IMR-90 (cell line): ENCODE measurements around the gene KRTAP10-7. TPM values are rescaled to one million over a fixed set of nuclear protein-coding genes. Genes with fewer than 3 reads are reported as not detected.

Source experiments
- ATAC-seq: fragments of 200-7000 bp; cut with Tn5 transposase; 2 replicates; pipeline ENCODE4 v1.9.1; 2020; ENCODE audit warnings: low read depth, mild to moderate bottlenecking, moderate library complexity
- BruUV-seq: library from RNA; stranded (reverse); fragments of 400-500 nt; replicated peaks from 2 replicates; lab custom pipeline; 2021; lab: Mats Ljungman, UMichigan
- CTCF ChIA-PET: fragments of 300-600 bp; formaldehyde crosslinking; extraction: SDS; loops from one replicate; lab custom pipeline; 2021; ENCODE audit warnings: antibody characterized with exemption; lab: Yijun Ruan, JAX
- POLR2A ChIA-PET: fragments of 300-600 bp; sonication (Branson Sonifier 250); formaldehyde crosslinking; loops from one replicate; lab custom pipeline; 2022; ENCODE audit warnings: antibody characterized with exemption; ENCODE audit not compliant: unreplicated experiment; lab: Charles Lee
- DNase-seq: peaks from one replicate; pipeline ENCODE4 v3.0.0; 2013
- H2AFZ ChIP-seq: replicated peaks from 2 replicates; pipeline ENCODE3; 2013; ENCODE audit warnings: low read length, mild to moderate bottlenecking; ENCODE audit not compliant: poor library complexity
- H2AK5ac ChIP-seq: 2 replicates; pipeline ENCODE4 v1.6.1; 2013; ENCODE audit warnings: low read depth, low read length, inconsistent platforms
- H2AK9ac ChIP-seq: replicated peaks from 2 replicates; pipeline ENCODE3; 2013; ENCODE audit warnings: mild to moderate bottlenecking, low read depth, low read length, moderate library complexity; ENCODE audit not compliant: poor library complexity
- H2BK120ac ChIP-seq: 2 replicates; pipeline ENCODE4 v1.6.1; 2013; ENCODE audit warnings: low read depth, low read length, inconsistent platforms
- H2BK15ac ChIP-seq: 3 replicates; pipeline ENCODE4 v1.6.1; 2013; ENCODE audit warnings: low read depth, low read length, inconsistent platforms
- H2BK20ac ChIP-seq: 2 replicates; pipeline ENCODE4 v1.6.1; 2013; ENCODE audit warnings: low read depth, mild to moderate bottlenecking, inconsistent platforms, low read length, moderate library complexity
- H2BK5ac ChIP-seq: 2 replicates; pipeline ENCODE4 v1.6.1; 2013; ENCODE audit warnings: mild to moderate bottlenecking, low read depth, low read length, inconsistent platforms; ENCODE audit not compliant: poor library complexity, severe bottlenecking
- H3K14ac ChIP-seq: replicated peaks from 2 replicates; pipeline ENCODE4 v1.6.1; 2013; ENCODE audit warnings: low read depth, low read length, inconsistent platforms
- H3K18ac ChIP-seq: 2 replicates; pipeline ENCODE4 v1.6.1; 2013; ENCODE audit warnings: low read depth, low read length, control low read depth
- H3K23ac ChIP-seq: 2 replicates; pipeline ENCODE4 v1.6.1; 2013; ENCODE audit warnings: low read depth, low read length, inconsistent platforms
- H3K27ac ChIP-seq: 2 replicates; pipeline ENCODE4 v1.5.1; 2013; ENCODE audit warnings: mild to moderate bottlenecking, control low read depth, low read length; ENCODE audit not compliant: insufficient read depth
- H3K27me3 ChIP-seq: 2 replicates; pipeline ENCODE4 v1.6.1; 2013; ENCODE audit warnings: low read length; ENCODE audit not compliant: control insufficient read depth, insufficient read depth
- H3K36me3 ChIP-seq: 2 replicates; pipeline ENCODE4 v1.6.1; 2013; ENCODE audit warnings: low read length, mixed read lengths; ENCODE audit not compliant: control insufficient read depth, insufficient read depth
- H3K4ac ChIP-seq: 2 replicates; pipeline ENCODE4 v1.6.1; 2013; ENCODE audit warnings: low read depth, low read length, inconsistent platforms
- H3K4me1 ChIP-seq: 2 replicates; pipeline ENCODE4 v1.6.1; 2013; ENCODE audit warnings: low read length, mixed read lengths; ENCODE audit not compliant: control insufficient read depth, insufficient read depth
- H3K4me2 ChIP-seq: 2 replicates; pipeline ENCODE4 v1.6.1; 2013; ENCODE audit warnings: low read depth, mild to moderate bottlenecking, control low read depth, low read length, moderate library complexity
- H3K4me3 ChIP-seq: 2 replicates; pipeline ENCODE4 v1.5.1; 2013; ENCODE audit warnings: low read depth, mild to moderate bottlenecking, control low read depth, low read length, moderate library complexity; ENCODE audit not compliant: insufficient read depth
- H3K56ac ChIP-seq: 2 replicates; pipeline ENCODE4 v1.6.1; 2013; ENCODE audit warnings: low read length, inconsistent platforms; ENCODE audit not compliant: insufficient read depth; ENCODE audit errors: extremely low read depth
- H3K79me1 ChIP-seq, 2 experiments: 2 replicates each; pipeline ENCODE4 v1.6.1; 2013; ENCODE audit warnings: low read length in 2 of 2, inconsistent platforms in 1 of 2, low read depth in 1 of 2
- H3K9ac ChIP-seq: 2 replicates; pipeline ENCODE4 v1.6.1; 2013; ENCODE audit warnings: low read depth, low read length, control low read depth
- H3K9me1 ChIP-seq: 2 replicates; pipeline ENCODE4 v1.6.1; 2013; ENCODE audit warnings: low read length, inconsistent platforms; ENCODE audit not compliant: insufficient read depth
- H3K9me3 ChIP-seq: 2 replicates; pipeline ENCODE4 v1.6.1; 2013; ENCODE audit warnings: low read length; ENCODE audit not compliant: control insufficient read depth, insufficient read depth
- H4K20me1 ChIP-seq: 2 replicates; pipeline ENCODE4 v1.6.1; 2013; ENCODE audit warnings: low read length, inconsistent platforms; ENCODE audit not compliant: insufficient read depth
- H4K5ac ChIP-seq: 2 replicates; pipeline ENCODE4 v1.6.1; 2013; ENCODE audit warnings: mild to moderate bottlenecking, low read depth, low read length, control low read depth
- H4K8ac ChIP-seq, 2 experiments: 2 replicates each; pipeline ENCODE4 v1.6.1; 2013; ENCODE audit warnings: low read depth in 2 of 2, low read length in 2 of 2, control low read depth in 1 of 2, inconsistent platforms in 1 of 2
- H4K91ac ChIP-seq: 2 replicates; pipeline ENCODE4 v1.6.1; 2013; ENCODE audit warnings: low read depth, low read length, inconsistent platforms; ENCODE audit not compliant: insufficient read depth
- CEBPB ChIP-seq: IDR thresholded peaks from 2 replicates; pipeline ENCODE4 v1.6.1; 2012; ENCODE audit warnings: low read depth, low read length, improper control_type of control experiment
- MAFK ChIP-seq: IDR thresholded peaks from 2 replicates; pipeline ENCODE4 v1.6.1; 2012; ENCODE audit warnings: low read depth, low read length, improper control_type of control experiment
- MAZ ChIP-seq: IDR thresholded peaks from 2 replicates; pipeline ENCODE4 v1.6.1; 2012; ENCODE audit warnings: low read depth, mild to moderate bottlenecking, low read length, improper control_type of control experiment, moderate library complexity, borderline replicate concordance
- MXI1 ChIP-seq: IDR thresholded peaks from 2 replicates; pipeline ENCODE4 v1.6.1; 2012; ENCODE audit warnings: low read depth, mild to moderate bottlenecking, low read length, moderate library complexity, borderline replicate concordance
- NFE2L2 ChIP-seq: fragments of 150-350 bp; IDR thresholded peaks from 2 replicates; pipeline ENCODE4 v1.6.1; 2016; ENCODE audit warnings: low read depth, mild to moderate bottlenecking, low read length
- RAD21 ChIP-seq: IDR thresholded peaks from 2 replicates; pipeline ENCODE4 v1.6.1; 2012; ENCODE audit warnings: low read length, improper control_type of control experiment
- RFX5 ChIP-seq: IDR thresholded peaks from 2 replicates; pipeline ENCODE4 v1.8.0; 2012; ENCODE audit warnings: low read depth, mild to moderate bottlenecking, low read length, moderate library complexity
- SMC3 ChIP-seq: fragments of 150-350 bp; IDR thresholded peaks from 2 replicates; pipeline ENCODE4 v1.6.1; 2016; ENCODE audit warnings: low read depth, mild to moderate bottlenecking, antibody characterized with exemption, low read length, moderate library complexity
- WGBS, 2 experiments: methylation state at CpG; one replicate each; pipeline versions ENCODE4 v1.1.5 to v1.1.7; 2013; ENCODE audit warnings: missing lambda C conversion rate in 2 of 2; ENCODE audit not compliant: insufficient read length in 1 of 2; ENCODE audit errors: extremely low coverage in 2 of 2; 5-methylcytosine and 5-hydroxymethylcytosine counted together
- dilution Hi-C: fragments of 300-500 bp; cut with HindIII; formaldehyde crosslinking; loops from one replicate; pipeline ENCODE4 v1.14.3; 2018; ENCODE audit warnings: low sequenced_read_pairs; ENCODE audit not compliant: unreplicated experiment
- in situ Hi-C: fragments of 300-500 bp; cut with MboI; formaldehyde crosslinking; loops from 3 replicates; pipeline ENCODE4 v1.14.3; 2019; ENCODE audit warnings: low sequenced_read_pairs, inconsistent platforms, mixed read lengths
- intact Hi-C: fragments of 100-400 bp; cut with micrococcal nuclease; formaldehyde crosslinking; loops from 2 replicates; pipeline ENCODE4 v1.10.0; 2022
- polyA plus RNA-seq, 3 experiments: library from polyadenylated mRNA; depleted of rRNA; stranded (reverse); fragments of >200 nt; gene quantifications; 2 replicates each; pipeline ENCODE4 v1.2.3, GENCODE V29; 2012; ENCODE audit warnings: low replicate concordance in 1 of 3
- total RNA-seq: library from RNA; depleted of rRNA; stranded (reverse); fragments of >200 nt; gene quantifications from 2 replicates; pipeline ENCODE4 v1.2.3, GENCODE V29; 2012
- TF ChIP-seq, protein P1 (sequence below): fragments of 150-350 bp; IDR thresholded peaks from 2 replicates; pipeline ENCODE4 v1.6.1; 2017; ENCODE audit warnings: mild to moderate bottlenecking, antibody characterized with exemption, low read length, low read depth
- TF ChIP-seq, protein P2 (sequence below): conservative IDR thresholded peaks from 2 replicates; pipeline ENCODE4 v1.5.1; 2012; ENCODE audit warnings: mild to moderate bottlenecking, low read depth, low read length, improper control_type of control experiment

The KRTAP10-7 gene
- total and polyA plus RNA-seq, 2 of the 4 experiments (the other 2 are of a cell fraction) = not detected

DNA sequence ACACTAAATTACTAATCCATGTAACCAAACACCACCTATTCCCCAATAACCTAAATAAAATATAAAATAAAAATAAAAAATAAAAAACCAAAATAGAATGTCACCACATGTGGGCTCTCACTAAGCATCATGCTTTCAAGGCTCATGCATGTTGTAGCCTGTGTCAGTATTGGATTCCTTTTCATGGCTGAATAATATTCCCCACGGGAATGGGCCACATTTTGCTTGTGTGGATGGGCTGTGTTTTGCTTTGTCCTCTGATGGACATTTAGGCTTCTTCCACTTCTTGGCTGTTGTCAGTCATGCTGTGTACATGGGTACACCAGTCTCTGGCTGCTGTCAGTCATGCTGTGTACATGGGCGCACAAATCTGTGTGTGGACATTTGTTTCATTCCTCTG, 11.3 kb upstream of the KRTAP10-7 start:
- Histone ChIP-seq H3K23ac (no peak overlapping the region), H3K27ac (no peak overlapping the region), H3K9me3 (no peaks in the 10 kb centered on the region; the same call in 1 of the 2 replicates), H3K4me2 (no peak overlapping the region), H2AK5ac (no peak overlapping the region), H2BK15ac (no peak overlapping the region), H2AFZ (no peak overlapping the region), H3K27me3 (peaks cover 5% of the 10 kb centered on the region; the same call in 1 of the 2 replicates), H3K79me1 (no peaks in the 10 kb centered on the region), H3K36me3 (no peaks in the 10 kb centered on the region), H2BK120ac (no peak overlapping the region), H2BK20ac (no peak overlapping the region), H3K4me3 (no peak overlapping the region), H3K56ac (no peak overlapping the region), H4K5ac (no peak overlapping the region), H4K8ac (no peak overlapping the region), H3K14ac (no peak overlapping the region), H2BK5ac (no peak overlapping the region), H3K9me1 (no peaks in the 10 kb centered on the region), H3K4me1 (no peaks in the 10 kb centered on the region), H4K20me1 (no peaks in the 10 kb centered on the region), H2AK9ac (no peak overlapping the region), H4K91ac (no peak overlapping the region), H3K4ac (no peak overlapping the region), H3K9ac (no peak overlapping the region), H3K18ac (no peak overlapping the region)
- BruUV-seq = no TSS peak
- intact Hi-C loops = no loop called here
- DNase-seq (no peak), ATAC-seq (no peak)
- ChIA-PET CTCF (interaction anchor here (0.6 kb wide), 1 partner anchor 569 kb away, joined by 3 read pairs; no protein-coding TSS in a partner anchor), POLR2A (no interaction called here)
- dilution Hi-C loops = no loop called here
- in situ Hi-C loops = no loop called here
- 78% methylated on average over 1 of the region's 2 CpGs; no CpG with 5 or more reads in 1 of the 2 experiments for WGBS, 2 experiments
- TF ChIP-seq MAZ (no peak), CEBPB (no peak), MAFK (no peak), RFX5 (no peak), SMC3 (no peak), MXI1 (no peak), RAD21 (no peak), NFE2L2 (no peak)
- TF ChIP-seq, protein P1, sequence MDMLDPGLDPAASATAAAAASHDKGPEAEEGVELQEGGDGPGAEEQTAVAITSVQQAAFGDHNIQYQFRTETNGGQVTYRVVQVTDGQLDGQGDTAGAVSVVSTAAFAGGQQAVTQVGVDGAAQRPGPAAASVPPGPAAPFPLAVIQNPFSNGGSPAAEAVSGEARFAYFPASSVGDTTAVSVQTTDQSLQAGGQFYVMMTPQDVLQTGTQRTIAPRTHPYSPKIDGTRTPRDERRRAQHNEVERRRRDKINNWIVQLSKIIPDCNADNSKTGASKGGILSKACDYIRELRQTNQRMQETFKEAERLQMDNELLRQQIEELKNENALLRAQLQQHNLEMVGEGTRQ = no peak
- TF ChIP-seq, protein P2, sequence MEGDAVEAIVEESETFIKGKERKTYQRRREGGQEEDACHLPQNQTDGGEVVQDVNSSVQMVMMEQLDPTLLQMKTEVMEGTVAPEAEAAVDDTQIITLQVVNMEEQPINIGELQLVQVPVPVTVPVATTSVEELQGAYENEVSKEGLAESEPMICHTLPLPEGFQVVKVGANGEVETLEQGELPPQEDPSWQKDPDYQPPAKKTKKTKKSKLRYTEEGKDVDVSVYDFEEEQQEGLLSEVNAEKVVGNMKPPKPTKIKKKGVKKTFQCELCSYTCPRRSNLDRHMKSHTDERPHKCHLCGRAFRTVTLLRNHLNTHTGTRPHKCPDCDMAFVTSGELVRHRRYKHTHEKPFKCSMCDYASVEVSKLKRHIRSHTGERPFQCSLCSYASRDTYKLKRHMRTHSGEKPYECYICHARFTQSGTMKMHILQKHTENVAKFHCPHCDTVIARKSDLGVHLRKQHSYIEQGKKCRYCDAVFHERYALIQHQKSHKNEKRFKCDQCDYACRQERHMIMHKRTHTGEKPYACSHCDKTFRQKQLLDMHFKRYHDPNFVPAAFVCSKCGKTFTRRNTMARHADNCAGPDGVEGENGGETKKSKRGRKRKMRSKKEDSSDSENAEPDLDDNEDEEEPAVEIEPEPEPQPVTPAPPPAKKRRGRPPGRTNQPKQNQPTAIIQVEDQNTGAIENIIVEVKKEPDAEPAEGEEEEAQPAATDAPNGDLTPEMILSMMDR = no peak
